Embryonic facial prominence (tissue), 1 donor: ENCODE measurements around the gene CPLX3.

Experiments used
- DNase-seq: peaks from one replicate; pipeline ENCODE4 v3.0.0-alpha.2; 2016; ENCODE audit errors: extremely low spot score

Gene CPLX3

DNA sequence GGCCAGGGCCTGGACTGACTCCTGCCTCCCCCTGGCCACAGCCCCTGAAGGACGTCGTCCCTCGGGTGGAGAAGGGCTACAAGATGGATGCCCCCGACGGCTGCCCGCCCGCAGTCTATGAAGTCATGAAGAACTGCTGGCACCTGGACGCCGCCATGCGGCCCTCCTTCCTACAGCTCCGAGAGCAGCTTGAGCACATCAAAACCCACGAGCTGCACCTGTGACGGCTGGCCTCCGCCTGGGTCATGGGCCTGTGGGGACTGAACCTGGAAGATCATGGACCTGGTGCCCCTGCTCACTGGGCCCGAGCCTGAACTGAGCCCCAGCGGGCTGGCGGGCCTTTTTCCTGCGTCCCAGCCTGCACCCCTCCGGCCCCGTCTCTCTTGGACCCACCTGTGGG lies 24.1 kb upstream of the CPLX3 start:
- no peak for DNase-seq

DNA sequence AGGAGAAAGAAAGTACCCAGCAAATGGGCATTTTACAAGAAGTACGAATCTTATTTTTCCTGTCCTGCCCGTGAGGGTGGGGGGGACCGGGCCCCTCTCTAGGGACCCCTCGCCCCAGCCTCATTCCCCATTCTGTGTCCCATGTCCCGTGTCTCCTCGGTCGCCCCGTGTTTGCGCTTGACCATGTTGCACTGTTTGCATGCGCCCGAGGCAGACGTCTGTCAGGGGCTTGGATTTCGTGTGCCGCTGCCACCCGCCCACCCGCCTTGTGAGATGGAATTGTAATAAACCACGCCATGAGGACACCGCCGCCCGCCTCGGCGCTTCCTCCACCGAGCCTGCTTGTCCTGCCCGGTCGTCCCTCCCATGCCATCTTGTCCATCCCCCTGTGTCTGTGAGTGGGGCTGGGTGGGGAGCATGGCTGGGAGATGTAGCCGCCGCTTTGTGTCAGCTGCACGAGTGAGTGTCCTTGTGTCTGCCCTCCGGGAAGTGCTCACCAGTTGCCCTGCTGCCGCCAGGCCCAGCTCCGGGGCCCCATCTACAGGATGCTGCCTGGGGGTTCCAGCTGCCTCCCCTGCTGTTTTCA lies 23.5 kb upstream of the CPLX3 start:
- DNase-seq, result no peak

DNA sequence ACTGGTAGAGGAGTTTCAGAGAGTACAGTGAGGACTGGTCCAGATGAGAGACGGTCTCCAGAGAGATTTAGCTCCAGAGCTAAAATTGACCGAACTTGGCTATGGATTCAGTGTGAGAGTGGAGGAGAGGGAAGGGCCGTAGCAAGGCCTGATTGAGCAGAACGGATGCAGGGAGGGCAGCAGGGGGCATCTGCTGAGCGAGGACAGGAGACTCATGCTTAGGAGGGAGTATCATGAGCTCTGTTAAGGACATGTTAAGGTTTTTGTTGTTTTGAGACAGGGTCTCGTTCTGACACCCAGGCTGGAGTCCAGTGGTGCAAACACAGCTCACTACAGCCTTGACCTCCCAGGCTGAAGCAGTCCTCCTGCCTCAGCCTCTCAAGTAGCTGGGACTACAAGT lies 21.5 kb upstream of the CPLX3 start:
- DNase-seq, result no peak

DNA sequence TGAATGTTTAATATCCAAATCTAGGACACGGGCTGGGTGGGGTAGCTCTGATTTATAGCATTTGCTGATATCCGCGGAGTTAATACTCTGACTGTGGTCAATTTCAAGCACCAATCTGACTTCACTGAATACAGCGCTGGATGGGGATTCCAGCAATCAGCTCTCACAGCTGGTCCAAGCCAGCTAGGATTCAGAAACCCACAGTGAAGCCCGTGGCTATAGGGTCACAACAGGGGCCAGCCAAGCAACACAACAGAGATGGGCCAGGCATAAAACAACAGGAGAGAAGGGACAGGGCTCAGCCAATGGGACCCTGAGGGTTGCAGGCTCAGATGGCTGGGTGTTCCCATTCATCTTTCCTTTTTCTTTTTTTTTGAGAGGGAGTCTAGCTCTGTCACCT lies 19.1 kb upstream of the CPLX3 start:
- no peak for DNase-seq

GRCh38 chr15:74808078-74808839 lies 18.2 kb upstream of the CPLX3 start:
- DNase-seq, result no peak

GRCh38 chr15:74808840-74809229 lies 17.6 kb upstream of the CPLX3 start:
- no peak for DNase-seq

- no peak for DNase-seq
Observed at GRCh38 chr15:74809242-74809641, 17.2 kb upstream of the CPLX3 start.

- no peak for DNase-seq
Observed at GRCh38 chr15:74809956-74810355, 16.5 kb upstream of the CPLX3 start.

GRCh38 chr15:74812533-74812932 lies 13.9 kb upstream of the CPLX3 start, which contains the start of gene LMAN1L:
Gene LMAN1L, plus strand, starts transcription at chr15:74812835. Its CDS starts 20 bp downstream, at chr15:74812855.
- no peak for DNase-seq

- DNase-seq, result no peak
Observed at GRCh38 chr15:74815121-74815934, 11.1 kb upstream of the CPLX3 start.

DNA sequence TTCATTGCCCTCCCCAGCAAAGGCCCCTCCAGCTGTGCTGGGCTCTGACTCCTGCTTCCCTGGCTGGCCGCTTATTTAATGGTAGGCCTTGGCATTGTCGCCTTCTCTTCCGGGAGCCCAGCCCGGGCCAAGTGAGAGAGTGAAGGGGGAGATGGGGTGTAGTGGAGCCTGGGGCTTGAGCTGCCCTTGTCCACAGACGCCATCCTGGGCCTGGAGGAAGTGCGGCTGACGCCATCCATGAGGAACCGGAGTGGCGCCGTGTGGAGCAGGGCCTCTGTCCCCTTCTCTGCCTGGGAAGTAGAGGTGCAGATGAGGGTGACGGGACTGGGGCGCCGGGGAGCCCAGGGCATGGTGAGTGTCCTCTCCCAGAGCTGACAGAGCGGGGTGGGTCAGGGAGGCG lies 10.5 kb upstream of the CPLX3 start:
- DNase-seq, result no peak

- DNase-seq, result no peak
Observed at GRCh38 chr15:74816624-74817369, 9.6 kb upstream of the CPLX3 start.

DNA sequence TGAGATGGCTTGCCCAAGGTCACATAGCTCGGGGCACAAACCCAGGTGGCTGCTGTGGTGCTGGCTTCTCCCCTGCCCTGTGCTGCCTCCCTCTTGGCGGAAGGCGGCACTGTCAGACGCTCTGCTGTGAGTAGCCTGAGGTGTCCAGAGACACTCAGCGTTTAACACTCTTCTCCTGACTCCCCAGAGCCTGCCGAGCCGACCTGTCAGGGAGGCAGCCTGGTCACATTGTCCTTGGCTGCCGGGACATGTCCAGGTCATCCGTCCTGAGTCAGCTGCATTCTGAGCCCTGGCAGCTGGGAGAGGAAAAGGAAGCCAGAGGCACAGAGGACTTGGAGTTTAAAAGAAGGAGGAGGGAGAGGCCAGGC lies 9.1 kb upstream of the CPLX3 start:
- DNase-seq, result no peak

- no peak for DNase-seq
Observed at GRCh38 chr15:74820056-74820455, 6.4 kb upstream of the CPLX3 start.

- no peak for DNase-seq
Observed at GRCh38 chr15:74821091-74821789, 5.2 kb upstream of the CPLX3 start.

DNA sequence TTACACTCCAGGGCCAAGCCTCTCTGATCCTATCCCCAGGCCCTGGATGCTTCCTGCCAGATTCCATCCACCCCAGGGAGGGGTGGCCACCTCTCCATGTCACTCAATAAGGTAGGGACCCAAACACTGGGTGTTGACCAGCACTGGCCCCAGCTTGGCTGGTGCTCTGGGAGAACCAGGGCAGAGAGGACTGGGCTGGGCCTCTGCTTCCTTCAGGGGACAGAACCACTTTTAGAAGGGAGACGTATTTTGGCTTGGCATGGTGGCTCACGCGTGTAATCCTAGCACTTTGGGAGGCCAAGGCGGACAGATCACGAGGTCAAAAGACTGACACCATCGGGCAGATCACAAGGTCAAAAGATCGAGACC lies 4.7 kb upstream of the CPLX3 start:
- DNase-seq, result no peak

DNA sequence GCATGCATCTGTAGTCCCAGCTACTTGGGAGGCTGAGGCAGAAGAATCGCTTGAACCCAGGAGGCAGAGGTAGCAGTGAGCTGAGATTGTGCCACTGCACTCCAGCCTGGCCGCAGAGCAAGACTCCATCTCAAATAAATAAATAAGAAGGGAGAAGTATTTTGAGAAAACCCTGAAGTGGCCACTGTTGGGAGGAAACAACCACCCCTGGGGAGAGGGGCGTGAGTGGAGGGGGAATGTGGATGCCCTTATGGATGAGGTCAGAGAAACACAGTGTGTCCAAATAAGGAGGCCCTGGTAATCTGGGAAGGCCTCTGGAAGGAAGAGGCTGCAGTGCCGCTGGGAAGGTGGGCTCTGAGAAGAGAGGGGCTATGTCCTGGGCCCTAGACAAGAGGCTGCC lies 4.2 kb upstream of the CPLX3 start:
- no peak for DNase-seq

DNA sequence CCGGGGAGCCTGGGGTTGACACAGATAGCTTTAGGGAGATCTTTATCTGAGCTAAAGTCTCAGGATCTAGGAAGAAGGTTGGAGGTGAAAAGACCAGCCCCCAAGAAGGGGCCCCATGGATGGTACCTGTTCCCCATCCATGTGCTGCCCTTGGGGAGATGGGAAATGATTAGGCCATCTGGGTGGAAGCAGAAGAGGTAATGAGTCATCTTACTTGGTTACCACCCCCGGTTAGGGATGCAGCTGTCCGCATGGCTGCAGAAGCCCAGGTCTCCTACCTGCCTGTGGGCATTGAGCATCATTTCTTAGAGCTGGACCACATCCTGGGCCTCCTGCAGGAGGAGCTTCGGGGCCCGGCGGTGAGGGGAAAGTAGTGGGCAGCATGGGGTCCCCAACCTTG lies 3.1 kb upstream of the CPLX3 start:
- DNase-seq, result no peak

- no peak for DNase-seq
Observed at GRCh38 chr15:74824976-74825375, 1.5 kb upstream of the CPLX3 start.

DNA sequence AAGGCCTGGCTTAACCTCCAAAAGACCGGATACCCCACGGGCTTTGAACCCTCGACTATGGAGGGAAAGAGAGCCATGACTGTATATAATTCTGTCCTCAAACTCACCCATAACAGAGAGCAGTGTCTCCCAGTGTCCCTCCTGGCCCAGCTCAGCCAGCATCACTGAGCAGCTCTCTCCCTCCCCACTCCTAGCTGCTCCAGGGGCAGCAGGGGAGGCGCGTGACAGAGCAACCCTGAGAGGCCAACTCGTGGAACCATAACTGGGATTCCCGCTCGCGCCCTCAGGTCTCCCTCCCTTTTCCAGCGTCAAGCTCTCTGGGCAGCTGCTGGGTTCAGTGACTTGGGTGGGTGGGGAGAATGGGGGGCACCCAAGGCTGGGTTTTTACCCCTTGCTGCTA lies 561 bp upstream of the CPLX3 start:
- no peak for DNase-seq

GRCh38 chr15:74826921-74827320 lies 494 bp downstream of the CPLX3 start:
- DNase-seq, result no peak

DNA sequence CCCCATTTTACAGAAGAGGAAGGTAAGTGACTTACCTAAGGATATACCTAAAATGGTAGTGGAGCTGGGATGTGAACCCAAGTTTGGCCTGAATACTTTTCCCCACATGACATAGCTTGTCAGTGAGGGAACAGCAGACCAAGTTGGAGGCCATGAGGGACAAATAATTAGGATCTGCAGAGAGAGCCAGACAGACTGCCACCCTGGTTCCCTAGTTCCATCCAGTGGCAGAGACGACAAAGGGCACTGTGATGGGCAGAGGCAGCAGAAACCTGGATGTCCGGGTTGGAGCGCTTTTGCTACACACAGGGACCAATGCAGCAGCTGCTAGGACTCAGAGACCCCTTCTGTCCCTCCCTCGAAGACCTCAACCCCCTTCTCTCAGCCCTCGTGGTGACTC lies 1.2 kb downstream of the CPLX3 start:
- no peak for DNase-seq
